ENCODE data around the gene BRF1. TPM values are rescaled to one million over a fixed set of nuclear protein-coding genes. Genes with fewer than 3 reads are reported as not detected.

BRF1 gene
- total RNA-seq, 4 donors from 2014 or later = 77.6 to 114 (median 99.5) TPM

DNA sequence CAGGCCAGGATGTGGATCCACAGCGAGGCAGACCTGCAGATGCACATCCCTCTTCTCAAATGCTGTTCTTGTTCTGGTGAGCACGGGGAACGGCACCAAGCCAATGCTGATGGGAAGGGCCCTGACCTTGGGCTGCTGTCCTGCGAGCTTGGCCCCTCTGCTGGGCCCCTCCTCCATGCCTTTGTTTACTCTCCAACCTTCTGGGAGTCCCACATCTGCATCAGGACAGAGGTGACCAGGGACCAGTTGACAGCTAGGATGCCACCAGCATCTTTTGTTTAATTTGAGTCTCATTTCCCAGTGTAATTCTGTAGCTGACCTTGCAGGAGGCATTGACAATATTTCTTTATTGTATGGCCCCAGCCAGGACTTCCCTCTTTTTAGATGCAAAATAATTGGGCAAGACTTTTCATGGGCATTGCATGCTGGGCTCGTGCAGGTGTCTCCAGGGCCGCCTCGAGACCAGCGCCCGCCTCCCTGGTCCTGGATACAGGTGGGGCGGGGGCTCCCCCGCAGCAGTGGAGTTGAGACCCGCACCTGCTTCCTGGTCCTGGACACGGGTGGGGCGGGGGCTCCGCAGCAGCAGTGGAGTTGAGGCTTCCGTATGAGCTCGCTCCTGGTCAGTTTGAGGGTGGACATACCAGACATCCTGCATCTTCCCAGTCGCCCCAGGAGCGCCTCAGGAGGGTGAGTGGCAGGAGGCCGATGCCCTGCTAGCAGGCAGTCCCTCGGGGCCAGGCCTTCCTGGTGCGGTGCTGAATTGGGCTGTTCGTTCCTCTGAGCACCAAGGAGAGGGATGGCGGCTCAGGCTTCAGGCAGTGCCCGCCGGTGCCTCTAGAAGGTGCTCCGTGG is 25.1 kb upstream of the BRF1 start:
- peaks cover 0 to 79% (median 29%) of the 10 kb centered on the region in 4 donors for H3K4me1 ChIP-seq
- H3K4me3 ChIP-seq = no peak overlapping the region
- 81 to 85% methylated on average over 19 to 21 of the region's 27 CpGs for WGBS, 2 donors
- TF ChIP-seq EP300 (IDR thresholded peaks at IDR 0.05) = no peak
- no peak for TF ChIP-seq POLR2A (IDR thresholded peaks at IDR 0.05)
- TF ChIP-seq CTCF (IDR thresholded peaks at IDR 0.05) = no peak
- no peaks in the 10 kb centered on the region for H3K9me3 ChIP-seq
- no peak overlapping the region for H3K27ac ChIP-seq
- H3K36me3 ChIP-seq = no peaks in the 10 kb centered on the region
- no peaks in the 10 kb centered on the region for H3K27me3 ChIP-seq
- no peak for DNase-seq (ENCODE audit: low spot score in 2 of 2)

- Histone ChIP-seq H3K9me3 (no peaks in the 10 kb centered on the region), H3K27ac (peak overlapping the region in 1 of 4 donors; percentile 8), H3K4me3 (no peak overlapping the region), H3K36me3 (no peaks in the 10 kb centered on the region), H3K27me3 (no peaks in the 10 kb centered on the region), H3K4me1 (peaks cover 0 to 72% (median 23%) of the 10 kb centered on the region in 4 donors)
- WGBS, 2 donors = 65 to 83% methylated on average over 5 to 9 of the region's 9 CpGs
- TF ChIP-seq POLR2A (IDR thresholded peaks at IDR 0.05) (no peak), CTCF (IDR thresholded peaks at IDR 0.05) (no peak), EP300 (IDR thresholded peaks at IDR 0.05) (no peak)
- DNase-seq (ENCODE audit: low spot score in 2 of 2) = no peak
Observed at GRCh38 chr14:105325303-105325702, 24.5 kb upstream of the BRF1 start.

DNA sequence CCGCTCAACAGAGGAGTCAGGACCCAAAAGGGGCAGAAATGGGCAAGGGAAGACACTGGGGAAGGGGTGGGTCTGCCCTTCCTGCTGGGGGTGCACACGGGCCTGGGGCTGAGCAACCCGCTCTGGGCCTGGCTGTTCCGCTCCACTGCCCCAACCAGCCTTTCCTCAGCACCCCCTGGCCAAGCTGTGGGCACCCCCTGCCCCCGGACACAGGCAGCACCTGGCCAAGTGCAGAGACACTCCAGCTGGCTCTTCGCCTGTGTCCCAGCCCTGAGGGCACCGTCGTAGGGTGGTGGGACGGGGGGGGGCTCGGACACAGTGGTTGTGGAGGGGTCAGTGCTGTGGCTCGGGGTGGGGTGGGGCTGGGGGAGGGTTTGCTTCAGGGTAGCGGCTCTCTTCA is 24.1 kb upstream of the BRF1 start:
- no peak for DNase-seq (ENCODE audit: low spot score in 2 of 2)
- H3K9me3 ChIP-seq = no peaks in the 10 kb centered on the region
- no peak overlapping the region for H3K4me3 ChIP-seq
- 81 to 83% methylated on average over 11 of the region's 12 CpGs for WGBS, 2 donors
- no peaks in the 10 kb centered on the region for H3K27me3 ChIP-seq
- H3K36me3 ChIP-seq = no peaks in the 10 kb centered on the region
- TF ChIP-seq POLR2A (IDR thresholded peaks at IDR 0.05) (no peak), CTCF (IDR thresholded peaks at IDR 0.05) (no peak), EP300 (IDR thresholded peaks at IDR 0.05) (no peak)
- no peak overlapping the region for H3K27ac ChIP-seq
- peaks cover 0 to 68% (median 18%) of the 10 kb centered on the region in 4 donors for H3K4me1 ChIP-seq

- Histone ChIP-seq H3K27ac (peak overlapping the region in 1 of 4 donors; percentile 38), H3K4me3 (no peak overlapping the region), H3K27me3 (no peaks in the 10 kb centered on the region), H3K9me3 (no peaks in the 10 kb centered on the region), H3K36me3 (no peaks in the 10 kb centered on the region), H3K4me1 (peaks cover 0 to 62% (median 14%) of the 10 kb centered on the region in 4 donors)
- no peak for TF ChIP-seq POLR2A (IDR thresholded peaks at IDR 0.05)
- TF ChIP-seq CTCF (IDR thresholded peaks at IDR 0.05) = no peak
- TF ChIP-seq EP300 (IDR thresholded peaks at IDR 0.05) = no peak
- DNase-seq (ENCODE audit: low spot score in 2 of 2) = no peak
- 78 to 85% methylated on average over 12 to 22 of the region's 30 CpGs for WGBS, 2 donors
Observed at GRCh38 chr14:105324080-105324778, 23.4 kb upstream of the BRF1 start.

DNA sequence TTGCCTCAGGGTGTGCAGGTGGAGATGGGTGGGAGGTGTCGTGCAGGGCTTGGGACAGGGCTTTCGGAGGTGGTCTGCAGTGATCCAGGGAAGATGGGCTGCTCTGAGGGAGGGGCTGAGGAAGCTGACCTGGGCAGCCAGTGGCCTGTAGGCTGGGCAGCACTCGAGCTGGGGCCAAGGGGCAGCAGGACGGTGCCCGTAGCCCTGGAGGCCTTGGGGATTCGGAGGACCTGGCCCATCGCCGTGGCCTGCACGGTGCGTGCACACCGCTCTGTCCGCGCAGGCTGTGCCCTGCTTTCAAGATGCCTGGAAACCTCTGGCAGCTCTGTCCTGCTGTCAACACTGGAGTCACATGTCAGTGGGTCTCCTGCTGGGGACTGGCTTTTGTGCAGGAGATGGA is 22.9 kb upstream of the BRF1 start:
- 78 to 95% methylated on average over 9 to 10 of the region's 13 CpGs for WGBS, 2 donors
- TF ChIP-seq POLR2A (IDR thresholded peaks at IDR 0.05) (no peak), CTCF (IDR thresholded peaks at IDR 0.05) (no peak), EP300 (IDR thresholded peaks at IDR 0.05) (no peak)
- peak overlapping the region in 1 of 4 donors; percentile 38 for H3K27ac ChIP-seq
- DNase-seq (ENCODE audit: low spot score in 2 of 2) = no peak
- H3K36me3 ChIP-seq = no peaks in the 10 kb centered on the region
- peaks cover 0 to 56% (median 12%) of the 10 kb centered on the region in 4 donors for H3K4me1 ChIP-seq
- no peak overlapping the region for H3K4me3 ChIP-seq
- no peaks in the 10 kb centered on the region for H3K9me3 ChIP-seq
- H3K27me3 ChIP-seq = no peaks in the 10 kb centered on the region
